Esophagus squamous epithelium (tissue), 4 donors: ENCODE results near the gene LRRC8C.

Experiments used
- CTCF ChIP-seq, 6 experiments: fragments of 450-650 bp in 4 of 6; fragments of 200-600 bp in 2 of 6; sonication (generic) in 2 of 6; IDR thresholded peaks; one replicate each; pipeline ENCODE4 v1.5.1; 2016 to 2019; ENCODE audit warnings: antibody characterized with exemption in 6 of 6, mild to moderate bottlenecking in 4 of 6, moderate library complexity in 4 of 6
- POLR2A ChIP-seq, 4 donors: fragments of 450-650 bp; IDR thresholded peaks; one replicate each; pipeline ENCODE4 v1.6.1; 2017; ENCODE audit warnings: antibody characterized with exemption in 4 of 4, mild to moderate bottlenecking in 4 of 4, moderate library complexity in 3 of 4

- TF ChIP-seq CTCF (IDR thresholded peaks at IDR 0.05) (no peak), POLR2A (IDR thresholded peaks at IDR 0.05) (no peak)
Measured at GRCh38 chr1:89589515-89589914, 43.4 kb upstream of the LRRC8C start.
